H9 (cell line): ENCODE measurements around the gene NDC80. TPM values are rescaled to one million over a fixed set of nuclear protein-coding genes. Genes with fewer than 3 reads are reported as not detected.
A peak's percentile ranks its signal among the peaks of the same experiment; 100 is the strongest.

Source experiments
- DNase-seq: peaks from one replicate; pipeline ENCODE4 v3.0.0-alpha.2; 2017
- H2AFZ ChIP-seq: one replicate; pipeline ENCODE4 v1.6.1; 2013; ENCODE audit warnings: mild to moderate bottlenecking, low read length, control low read depth, moderate library complexity
- H2AK5ac ChIP-seq: 2 replicates; pipeline ENCODE4 v1.6.1; 2013; ENCODE audit warnings: low read length, control low read depth, mixed read lengths; ENCODE audit not compliant: insufficient read length
- H2BK120ac ChIP-seq: one replicate; pipeline ENCODE4 v1.6.1; 2013; ENCODE audit warnings: low read depth, mild to moderate bottlenecking, low read length, control low read depth, inconsistent platforms; ENCODE audit not compliant: poor library complexity, severe bottlenecking
- H2BK12ac ChIP-seq: 2 replicates; pipeline ENCODE4 v1.6.1; 2013; ENCODE audit warnings: low read length, control low read depth, mixed read lengths, low read depth; ENCODE audit not compliant: insufficient read length
- H2BK15ac ChIP-seq: 2 replicates; pipeline ENCODE4 v1.6.1; 2013; ENCODE audit warnings: low read depth, low read length, control low read depth
- H2BK20ac ChIP-seq: one replicate; pipeline ENCODE4 v1.6.1; 2013; ENCODE audit warnings: low read depth, mild to moderate bottlenecking, low read length, control low read depth, inconsistent platforms; ENCODE audit not compliant: poor library complexity, severe bottlenecking
- H2BK5ac ChIP-seq: 2 replicates; pipeline ENCODE4 v1.6.1; 2013; ENCODE audit warnings: low read length, control low read depth, mixed read lengths; ENCODE audit not compliant: insufficient read length
- H3K14ac ChIP-seq: 2 replicates; pipeline ENCODE4 v1.6.1; 2013; ENCODE audit warnings: low read length, control low read depth; ENCODE audit not compliant: insufficient read depth
- H3K18ac ChIP-seq: 2 replicates; pipeline ENCODE4 v1.6.1; 2013; ENCODE audit warnings: low read depth, mild to moderate bottlenecking, mixed read lengths, low read length, control low read depth; ENCODE audit not compliant: insufficient read length
- H3K23ac ChIP-seq: 2 replicates; pipeline ENCODE4 v1.6.1; 2013; ENCODE audit warnings: low read length, control low read depth, mixed read lengths, low read depth; ENCODE audit not compliant: insufficient read length
- H3K23me2 ChIP-seq: 2 replicates; pipeline ENCODE4 v1.6.1; 2013; ENCODE audit warnings: low read depth, mild to moderate bottlenecking, mixed read lengths, low read length, control low read depth; ENCODE audit not compliant: insufficient read length, poor library complexity, severe bottlenecking
- H3K27ac ChIP-seq: 2 replicates; pipeline ENCODE4 v1.5.1; 2013; ENCODE audit warnings: low read length, control low read depth, mixed read lengths, low read depth; ENCODE audit not compliant: insufficient read length
- H3K27me3 ChIP-seq: 2 replicates; pipeline ENCODE4 v1.6.1; 2013; ENCODE audit warnings: low read length, control low read depth, inconsistent platforms; ENCODE audit not compliant: insufficient read depth
- H3K4ac ChIP-seq: 2 replicates; pipeline ENCODE4 v1.6.1; 2013; ENCODE audit warnings: low read depth, mild to moderate bottlenecking, control low read depth, inconsistent platforms, low read length, moderate library complexity
- H3K4me1 ChIP-seq: 2 replicates; pipeline ENCODE4 v1.6.1; 2013; ENCODE audit warnings: low read length, control low read depth, inconsistent platforms; ENCODE audit not compliant: insufficient read depth
- H3K4me2 ChIP-seq: 2 replicates; pipeline ENCODE4 v1.6.1; 2013; ENCODE audit warnings: low read length, control low read depth, mixed read lengths; ENCODE audit not compliant: insufficient read length, insufficient read depth
- H3K56ac ChIP-seq: 2 replicates; pipeline ENCODE4 v1.6.1; 2013; ENCODE audit warnings: low read depth, mild to moderate bottlenecking, mixed read lengths, low read length, control low read depth; ENCODE audit not compliant: insufficient read length
- H3K79me1 ChIP-seq: 2 replicates; pipeline ENCODE4 v1.6.1; 2013; ENCODE audit warnings: low read depth, mild to moderate bottlenecking, moderate library complexity, low read length, control low read depth, inconsistent platforms; ENCODE audit not compliant: insufficient read depth, poor library complexity, severe bottlenecking
- H3K79me2 ChIP-seq: 2 replicates; pipeline ENCODE4 v1.6.1; 2013; ENCODE audit warnings: low read length, control low read depth, inconsistent platforms; ENCODE audit not compliant: insufficient read depth
- H3K9ac ChIP-seq: 2 replicates; pipeline ENCODE4 v1.6.1; 2013; ENCODE audit warnings: low read length, control low read depth, mixed read lengths; ENCODE audit not compliant: insufficient read length; ENCODE audit errors: extremely low read depth
- H3K9me3 ChIP-seq: one replicate; pipeline ENCODE4 v1.6.1; 2013; ENCODE audit warnings: low read depth, low read length, inconsistent platforms; ENCODE audit not compliant: control insufficient read depth
- H3T11ph ChIP-seq: one replicate; pipeline ENCODE4 v1.6.1; 2013; ENCODE audit warnings: mild to moderate bottlenecking, low read length, control low read depth, inconsistent platforms
- H4K20me1 ChIP-seq: one replicate; pipeline ENCODE4 v1.6.1; 2013; ENCODE audit not compliant: control insufficient read depth, insufficient read length, insufficient read depth
- H4K5ac ChIP-seq: 2 replicates; pipeline ENCODE4 v1.6.1; 2013; ENCODE audit warnings: low read depth, mild to moderate bottlenecking, mixed read lengths, low read length, control low read depth; ENCODE audit not compliant: insufficient read length
- H4K8ac ChIP-seq: replicated peaks from 2 replicates; pipeline ENCODE4 v1.6.1; 2013; ENCODE audit warnings: low read length, control low read depth, mixed read lengths, low read depth; ENCODE audit not compliant: insufficient read length
- H4K91ac ChIP-seq: 2 replicates; pipeline ENCODE4 v1.6.1; 2013; ENCODE audit warnings: low read depth, mild to moderate bottlenecking, moderate library complexity, mixed read lengths, low read length, control low read depth; ENCODE audit not compliant: insufficient read length
- H3K27ac Mint-ChIP-seq, 3 experiments: 2 replicates in 2 of 3; 3 replicates in 1 of 3; pipeline ENCODE4 v1.8.0; 2020 to 2021; ENCODE audit warnings: mixed read lengths in 3 of 3, mild to moderate bottlenecking in 1 of 3, moderate library complexity in 1 of 3
- H3K27me3 Mint-ChIP-seq: 2 replicates; pipeline ENCODE4 v1.8.0; 2021; ENCODE audit warnings: low read depth, mild to moderate bottlenecking, moderate library complexity, mixed read lengths
- H3K36me3 Mint-ChIP-seq, 3 experiments: 2 replicates in 2 of 3; 3 replicates in 1 of 3; pipeline ENCODE4 v1.8.0; 2020 to 2021; ENCODE audit warnings: low read depth in 3 of 3, mixed read lengths in 3 of 3; ENCODE audit not compliant: insufficient read depth in 1 of 3
- H3K4me1 Mint-ChIP-seq, 2 experiments: 2 replicates each; pipeline ENCODE4 v1.8.0; 2020; ENCODE audit warnings: mixed read lengths in 2 of 2
- H3K4me3 Mint-ChIP-seq, 2 experiments: 2 replicates in 1 of 2; 3 replicates in 1 of 2; pipeline ENCODE4 v1.8.0; 2020 to 2021; ENCODE audit warnings: mild to moderate bottlenecking in 2 of 2, mixed read lengths in 2 of 2, moderate library complexity in 1 of 2
- H3K9me3 Mint-ChIP-seq, 2 experiments: 2 replicates in 1 of 2; 3 replicates in 1 of 2; pipeline ENCODE4 v1.8.0; 2020; ENCODE audit warnings: mild to moderate bottlenecking in 2 of 2, mixed read lengths in 2 of 2, moderate library complexity in 1 of 2
- WGBS: extraction: QIAGEN DNeasy Blood & Tissue Kit; methylation state at CpG from one replicate; pipeline ENCODE4 v1.1.7; 2013; ENCODE audit warnings: missing lambda C conversion rate, low lambda C conversion rate, mixed read lengths; ENCODE audit not compliant: insufficient read length; ENCODE audit errors: extremely low coverage; 5-methylcytosine and 5-hydroxymethylcytosine counted together
- total RNA-seq: library from RNA; stranded (reverse); gene quantifications from 2 replicates; pipeline ENCODE4 v1.2.1, GENCODE V29; 2021
- TF ChIP-seq, protein P1 (sequence below): fragments of 200-600 bp; sonication (generic); conservative IDR thresholded peaks from 3 replicates; pipeline ENCODE4 v1.8.0; 2021; ENCODE audit warnings: antibody characterized with exemption, mild to moderate bottlenecking

NDC80 gene
- total RNA-seq, 1 experiment from 2014 or later, result 39.5 TPM

DNA sequence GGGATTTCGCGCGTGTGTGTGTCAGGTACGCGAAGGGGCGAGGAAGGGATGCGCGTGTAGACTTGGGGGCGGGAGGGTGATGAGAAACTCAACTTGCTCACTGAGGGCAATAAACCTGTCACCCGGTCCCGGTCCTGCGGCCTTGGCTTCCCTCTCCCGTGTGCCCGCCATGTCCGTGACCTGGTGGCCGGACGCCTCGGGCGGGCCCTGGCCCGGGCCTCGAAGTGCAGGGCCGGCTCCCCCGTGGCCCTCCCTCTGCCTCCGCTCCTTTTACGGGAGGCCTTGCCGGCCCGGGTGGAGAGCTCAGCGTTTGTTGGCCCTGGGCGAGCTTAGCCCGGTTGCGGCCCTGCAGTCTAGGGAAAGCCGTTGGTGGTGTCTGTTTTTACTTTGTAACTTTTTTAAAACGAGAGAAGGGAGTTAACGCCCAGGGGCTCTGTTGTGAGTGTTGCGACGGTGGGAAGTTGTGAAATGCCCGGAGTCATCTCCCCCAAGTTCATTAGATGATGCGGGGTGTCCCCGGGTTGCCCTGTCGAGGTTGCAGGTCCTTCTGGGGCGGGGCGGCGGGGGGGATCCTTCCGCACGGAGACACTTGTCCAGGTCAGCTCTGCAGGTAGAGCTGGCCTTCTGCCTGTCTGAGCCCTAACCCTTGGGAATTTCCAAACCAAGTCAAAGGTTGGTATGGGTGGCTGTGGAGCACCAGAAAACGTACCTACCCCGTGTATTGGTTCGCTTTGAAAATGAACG is 85.1 kb downstream of the NDC80 start:
- Histone ChIP-seq H3K79me1 (no peaks in the 10 kb centered on the region), H3K79me2 (peaks cover 10% of the 10 kb centered on the region; the same call in 1 of the 2 replicates), H3K14ac (peak overlapping the region; percentile 72), H3K4me2 (peak overlapping the region; percentile 75), H2BK5ac (no peak overlapping the region), H3K27ac (no peak overlapping the region), H3T11ph (no peak overlapping the region), H2BK12ac (no peak overlapping the region), H2BK15ac (no peak overlapping the region), H3K9ac (peak overlapping the region; percentile 69), H3K4me1 (peaks cover 2% of the 10 kb centered on the region; the same call in 1 of the 2 replicates), H4K91ac (no peak overlapping the region), H2BK20ac (no peak overlapping the region), H4K20me1 (no peaks in the 10 kb centered on the region), H2BK120ac (no peak overlapping the region), H3K27me3 (peaks cover 14% of the 10 kb centered on the region; the same call in 1 of the 2 replicates), H2AFZ (no peak overlapping the region), H3K9me3 (no peaks in the 10 kb centered on the region), H2AK5ac (no peak overlapping the region), H3K4ac (no peak overlapping the region), H4K8ac (no peak overlapping the region), H3K56ac (no peak overlapping the region), H3K23ac (no peak overlapping the region), H3K23me2 (peaks cover 11% of the 10 kb centered on the region), H4K5ac (no peak overlapping the region), H3K18ac (no peak overlapping the region)
- Mint-ChIP-seq H3K36me3 (peaks cover 4 to 8% (median 5%) of the 10 kb centered on the region in 3 experiments), H3K9me3 (peaks cover 0 to 3% of the 10 kb centered on the region in 2 experiments; a peak in 2 of 5 replicates), H3K4me1 (peaks cover 27 to 30% of the 10 kb centered on the region in 2 experiments), H3K27me3 (peaks cover 31% of the 10 kb centered on the region), H3K27ac (peak overlapping the region in 2 of 3 experiments; percentile 83 to 94; a peak in 4 of 7 replicates), H3K4me3 (peak overlapping the region; percentile 92 to 94)
- WGBS, result no CpG with 5 or more reads among the region's 49 CpGs
- peak; percentile 41 for DNase-seq
- TF ChIP-seq, protein P1, sequence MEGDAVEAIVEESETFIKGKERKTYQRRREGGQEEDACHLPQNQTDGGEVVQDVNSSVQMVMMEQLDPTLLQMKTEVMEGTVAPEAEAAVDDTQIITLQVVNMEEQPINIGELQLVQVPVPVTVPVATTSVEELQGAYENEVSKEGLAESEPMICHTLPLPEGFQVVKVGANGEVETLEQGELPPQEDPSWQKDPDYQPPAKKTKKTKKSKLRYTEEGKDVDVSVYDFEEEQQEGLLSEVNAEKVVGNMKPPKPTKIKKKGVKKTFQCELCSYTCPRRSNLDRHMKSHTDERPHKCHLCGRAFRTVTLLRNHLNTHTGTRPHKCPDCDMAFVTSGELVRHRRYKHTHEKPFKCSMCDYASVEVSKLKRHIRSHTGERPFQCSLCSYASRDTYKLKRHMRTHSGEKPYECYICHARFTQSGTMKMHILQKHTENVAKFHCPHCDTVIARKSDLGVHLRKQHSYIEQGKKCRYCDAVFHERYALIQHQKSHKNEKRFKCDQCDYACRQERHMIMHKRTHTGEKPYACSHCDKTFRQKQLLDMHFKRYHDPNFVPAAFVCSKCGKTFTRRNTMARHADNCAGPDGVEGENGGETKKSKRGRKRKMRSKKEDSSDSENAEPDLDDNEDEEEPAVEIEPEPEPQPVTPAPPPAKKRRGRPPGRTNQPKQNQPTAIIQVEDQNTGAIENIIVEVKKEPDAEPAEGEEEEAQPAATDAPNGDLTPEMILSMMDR, result no peak
